Mucosa of descending colon (tissue), 3 donors: ENCODE measurements around the gene RAD51AP1. TPM values are rescaled to one million over a fixed set of nuclear protein-coding genes. Genes with fewer than 3 reads are reported as not detected.

Source experiments
- ATAC-seq: fragments of 200-7000 bp; cut with Tn5 transposase; one replicate; pipeline ENCODE4 v1.9.1; 2020; ENCODE audit warnings: mild to moderate bottlenecking, moderate library complexity
- DNase-seq, 3 donors: peaks; one replicate each; pipeline ENCODE4 v3.0.0-alpha.2; 2020
- H3K36me3 ChIP-seq: fragments of 200-600 bp; one replicate; pipeline ENCODE4 v1.8.0; 2021; ENCODE audit warnings: low read depth, mild to moderate bottlenecking
- H3K4me1 ChIP-seq: fragments of 200-600 bp; one replicate; pipeline ENCODE4 v1.8.0; 2021; ENCODE audit warnings: low read depth, mild to moderate bottlenecking
- H3K4me3 ChIP-seq: fragments of 200-600 bp; one replicate; pipeline ENCODE4 v1.8.0; 2021; ENCODE audit warnings: mild to moderate bottlenecking
- H3K9me3 ChIP-seq: fragments of 200-600 bp; one replicate; pipeline ENCODE4 v1.8.0; 2021; ENCODE audit warnings: mild to moderate bottlenecking
- CTCF ChIP-seq: fragments of 200-600 bp; IDR thresholded peaks from one replicate; pipeline ENCODE4 v1.8.0; 2022; ENCODE audit warnings: antibody characterized with exemption, mild to moderate bottlenecking
- intact Hi-C, 2 donors: fragments of 100-400 bp; cut with DNase I in 1 of 2; cut with micrococcal nuclease in 1 of 2; formaldehyde crosslinking; loops; one replicate each; pipeline versions ENCODE4 v1.11.0 to v1.11.1; 2022; cut with DNase I, micrococcal nuclease
- total RNA-seq, 3 donors: library from RNA; stranded (reverse); fragmentation: NEBNext Ultra II Directional in 2 of 3; extraction: Animal tissue kit (Norgen Biotek cat#: 25700) in 2 of 3; gene quantifications; one replicate each; pipeline versions ENCODE4 v1.2.1 to v1.2.4, GENCODE V29; 2021 to 2023
- donor health status: DM: no; HTN: no; CAD: no; lungs with moderate emphysema.
- donor health status: DM: no; HTN: no; CAD: no.
- donor health status: DM: no; HTN: yes; CAD: no.

RAD51AP1 gene
- total RNA-seq, 3 donors from 2014 or later: 2.2 to 13.3 (median 4.4) TPM

- Histone ChIP-seq H3K36me3 (no peaks in the 10 kb centered on the region), H3K4me3 (no peak overlapping the region), H3K4me1 (peaks cover 3% of the 10 kb centered on the region), H3K9me3 (no peaks in the 10 kb centered on the region)
- DNase-seq: no peak
- ATAC-seq: no peak
- TF ChIP-seq CTCF: no peak
- intact Hi-C loops: loop anchor here in 1 of 2 donors (10.0 kb wide), 1 partner anchor 146 kb away; no protein-coding TSS in a partner anchor
Measured at GRCh38 chr12:4609071-4609470, 70.4 kb downstream of the RAD51AP1 start.

Other genes with a start within 250 kb of the RAD51AP1 start
- 10 to 100 TPM; 11.4 to 17.0 (median 11.6) TPM for gene TIGAR, start 217.7 kb upstream of the RAD51AP1 start, total RNA-seq
- gene FGF23, start 159.2 kb upstream of the RAD51AP1 start, total RNA-seq: not detected
- not detected for gene FGF6, start 93.1 kb upstream of the RAD51AP1 start, total RNA-seq
- gene DYRK4, start 23.3 kb downstream of the RAD51AP1 start, total RNA-seq: 10 to 100 TPM; 27.0 to 31.3 (median 28.7) TPM
- gene AKAP3, start 110.2 kb downstream of the RAD51AP1 start, total RNA-seq: 1 to 10 TPM; 2.0 to 2.6 (median 2.2) TPM
- 100 to 1,000 TPM; 136 to 198 (median 186) TPM for gene NDUFA9, start 110.2 kb downstream of the RAD51AP1 start, total RNA-seq
- gene GALNT8, start 181.5 kb downstream of the RAD51AP1 start, total RNA-seq: 10 to 100 TPM in 2 of 3 donors, 1 to 10 TPM in 1; 7.9 to 19.4 (median 18.9) TPM